NCI-H1417 treated with DMSO at 0.1 percent for 48 hours (cell line): ENCODE results near the gene IL17B.

ENCODE experiments used
- DNase-seq: peaks from one replicate; lab custom pipeline; 2025; lab: John Stamatoyannopoulos, UW

IL17B gene, protein sequence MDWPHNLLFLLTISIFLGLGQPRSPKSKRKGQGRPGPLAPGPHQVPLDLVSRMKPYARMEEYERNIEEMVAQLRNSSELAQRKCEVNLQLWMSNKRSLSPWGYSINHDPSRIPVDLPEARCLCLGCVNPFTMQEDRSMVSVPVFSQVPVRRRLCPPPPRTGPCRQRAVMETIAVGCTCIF

DNA sequence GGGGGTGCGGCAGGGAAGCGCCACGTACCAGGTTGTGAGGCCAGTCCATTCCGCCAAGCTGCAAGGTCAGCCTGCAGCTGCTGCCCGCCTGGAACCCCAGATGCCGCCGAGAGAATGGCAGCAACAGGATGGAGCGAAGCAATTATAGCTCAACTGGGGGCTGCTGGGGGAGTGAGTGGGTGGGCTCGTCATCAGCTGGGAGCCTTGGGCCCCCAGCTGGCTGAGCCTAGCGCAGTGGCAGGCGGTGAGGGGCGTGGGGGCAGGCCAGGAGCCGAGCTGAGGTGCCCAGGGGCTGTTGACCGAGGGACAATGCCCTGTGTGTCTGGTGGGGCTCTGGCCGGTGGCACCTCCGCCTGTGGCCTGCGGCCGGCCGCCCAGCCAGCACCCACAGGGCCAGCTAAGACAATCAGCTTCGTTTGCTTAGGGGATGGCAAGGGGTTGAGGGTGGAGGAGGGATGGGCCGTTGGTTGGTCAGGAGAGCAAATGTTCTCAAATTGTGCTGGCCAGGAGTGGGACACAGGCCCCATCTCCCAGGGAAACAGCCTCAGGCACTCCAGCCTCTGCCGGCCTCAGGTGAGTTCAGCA is at the start of gene IL17B:
Gene IL17B (minus strand): TSS at position 116 of the 585 bp plus-strand sequence. CDS start 67 bp downstream, at position 49.
- no peak for DNase-seq

DNA sequence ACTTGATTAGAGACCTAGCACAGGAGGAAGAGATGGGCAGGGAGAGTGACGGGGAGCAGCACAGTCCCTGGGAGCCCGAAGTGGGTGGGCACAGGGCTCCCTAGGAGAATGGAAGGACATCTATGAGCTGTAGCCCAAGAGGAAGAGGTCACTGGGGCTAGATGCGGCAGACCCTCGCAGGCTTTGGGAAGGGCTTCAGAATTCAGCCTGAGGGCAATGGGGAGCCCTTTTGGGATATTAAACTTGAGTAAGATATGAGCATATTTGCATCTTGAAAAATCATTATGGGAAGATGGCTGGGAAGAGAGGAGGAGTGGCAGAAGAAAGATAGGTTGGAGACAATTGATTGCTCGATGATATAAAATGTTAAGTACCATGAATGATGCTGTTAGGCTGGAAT is 48.9 kb upstream of the IL17B start:
- DNase-seq = no peak

DNA sequence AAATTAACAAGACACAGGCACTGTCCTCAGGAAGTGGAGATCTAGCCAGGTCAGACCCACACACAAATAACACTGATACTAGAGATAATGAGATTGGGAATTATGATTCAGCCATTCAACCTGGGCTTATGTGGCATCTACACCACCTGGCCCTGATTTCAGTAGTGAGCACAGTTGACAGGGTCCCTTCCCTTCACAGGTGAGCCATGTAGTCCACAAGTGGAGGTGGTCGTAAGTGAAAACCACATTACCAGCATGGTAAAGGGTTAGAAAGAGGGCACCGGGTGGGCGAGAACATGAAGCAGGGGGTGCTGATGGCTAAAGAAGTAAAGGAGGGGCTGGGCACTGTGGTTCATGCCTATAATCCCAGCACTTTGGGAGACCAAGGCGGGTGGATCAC is 48.3 kb upstream of the IL17B start:
- DNase-seq = no peak

DNA sequence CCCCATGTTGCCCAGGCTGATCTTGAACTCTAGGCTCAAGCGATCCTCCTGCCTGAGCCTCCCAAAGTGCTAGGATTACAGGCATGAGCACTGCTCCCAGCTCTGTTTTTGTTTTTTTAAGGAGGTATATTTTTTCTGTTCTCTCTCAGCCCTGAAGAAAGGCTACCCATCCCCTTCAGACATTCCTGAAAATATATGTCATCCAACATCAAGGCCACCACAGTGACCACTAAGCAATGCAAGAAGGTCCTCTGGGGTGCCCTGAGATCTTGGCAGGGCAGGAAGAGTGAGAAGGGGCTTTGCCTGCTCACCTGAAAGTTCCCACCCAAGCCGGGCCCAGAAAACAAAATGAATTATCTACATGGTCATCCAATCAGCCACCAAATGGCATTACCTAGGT is 47.8 kb upstream of the IL17B start:
- no peak for DNase-seq

DNA sequence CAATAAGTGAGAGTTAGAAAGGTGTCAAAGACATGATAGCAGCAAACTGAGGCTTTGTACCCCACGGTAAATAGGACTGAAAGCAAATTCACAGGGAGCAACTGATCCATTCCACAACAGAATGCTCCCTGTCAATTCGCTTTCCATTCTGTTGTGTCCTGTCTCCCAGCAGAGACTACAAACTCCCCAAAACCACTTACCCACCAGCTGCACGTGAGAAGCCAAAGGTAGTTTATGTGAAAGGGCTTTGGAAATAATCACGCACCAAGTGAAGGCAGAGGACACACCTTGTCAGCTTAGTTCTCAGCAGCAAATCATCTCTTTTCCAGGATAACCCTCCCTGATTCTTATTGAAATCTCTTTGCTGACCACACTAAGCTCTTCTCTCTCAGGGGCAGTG is 46.6 kb upstream of the IL17B start:
- DNase-seq = no peak

DNA sequence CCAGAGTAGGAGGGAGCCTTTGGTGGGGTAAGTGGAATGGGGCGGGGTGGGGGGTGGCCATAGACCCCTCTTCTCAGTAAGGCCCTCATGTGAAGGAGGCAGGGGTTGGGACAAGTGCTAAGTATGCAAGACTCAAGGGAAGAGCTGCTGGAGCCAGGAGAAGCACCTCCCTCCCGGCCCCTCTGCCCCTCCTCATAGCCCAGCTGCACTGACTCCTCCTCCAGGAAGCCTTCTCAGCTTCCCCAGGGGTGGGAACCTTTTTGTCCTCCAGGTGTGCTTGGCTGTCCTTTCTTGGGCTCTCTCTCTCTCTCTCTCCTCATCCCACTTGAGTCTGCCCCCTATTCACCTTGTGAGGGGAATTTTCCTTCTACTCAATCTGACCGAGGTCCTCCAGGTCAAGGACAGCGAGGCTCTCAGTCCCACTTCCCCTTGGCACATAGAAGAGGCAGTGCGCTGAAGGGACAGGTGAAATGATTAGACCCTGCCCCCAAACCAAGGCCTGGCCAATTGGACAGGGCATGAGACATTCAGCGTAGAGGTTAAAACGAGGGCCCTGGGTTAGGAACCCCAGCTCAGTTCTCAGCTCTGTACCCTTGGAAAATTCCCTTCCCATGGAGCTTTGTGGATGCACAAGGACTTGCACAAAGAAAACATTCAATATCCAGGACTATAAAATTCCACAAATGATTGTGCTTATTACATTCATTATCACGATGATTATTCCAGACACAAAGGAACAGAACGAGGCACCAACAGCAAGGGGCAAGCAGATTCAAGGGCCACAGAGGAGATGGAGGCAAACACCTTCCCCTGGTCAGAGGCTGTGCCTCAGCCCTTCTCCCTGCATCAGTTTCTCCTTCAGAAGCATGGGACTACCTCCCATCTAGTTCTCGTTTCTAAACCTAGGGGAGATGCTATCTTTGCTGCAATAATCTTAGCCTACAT is 45.6 kb upstream of the IL17B start:
- no peak for DNase-seq

DNA sequence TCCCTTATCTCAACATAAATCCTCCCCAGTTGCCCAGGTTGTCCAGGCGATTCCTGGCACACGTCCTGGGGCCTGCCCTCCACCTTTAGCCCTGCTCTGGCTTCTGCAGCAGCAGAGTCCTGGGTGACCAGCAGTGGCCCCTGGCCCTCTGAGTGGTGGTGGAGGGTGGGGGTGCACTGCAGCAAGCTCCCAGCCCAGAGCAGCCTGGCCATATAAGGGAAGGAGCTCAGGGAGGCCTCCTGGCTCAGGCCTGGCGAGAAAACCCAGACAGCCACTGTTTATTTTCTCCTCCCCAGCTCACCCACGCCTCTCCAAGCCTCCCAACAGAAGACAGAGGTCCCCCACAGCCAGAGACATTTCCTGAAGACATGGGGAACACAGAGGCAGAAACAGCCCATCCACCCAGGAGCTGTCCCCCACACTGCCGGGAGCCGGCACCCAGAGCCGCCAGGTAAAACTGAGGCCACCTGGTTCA is 44.7 kb upstream of the IL17B start:
- DNase-seq = no peak

DNA sequence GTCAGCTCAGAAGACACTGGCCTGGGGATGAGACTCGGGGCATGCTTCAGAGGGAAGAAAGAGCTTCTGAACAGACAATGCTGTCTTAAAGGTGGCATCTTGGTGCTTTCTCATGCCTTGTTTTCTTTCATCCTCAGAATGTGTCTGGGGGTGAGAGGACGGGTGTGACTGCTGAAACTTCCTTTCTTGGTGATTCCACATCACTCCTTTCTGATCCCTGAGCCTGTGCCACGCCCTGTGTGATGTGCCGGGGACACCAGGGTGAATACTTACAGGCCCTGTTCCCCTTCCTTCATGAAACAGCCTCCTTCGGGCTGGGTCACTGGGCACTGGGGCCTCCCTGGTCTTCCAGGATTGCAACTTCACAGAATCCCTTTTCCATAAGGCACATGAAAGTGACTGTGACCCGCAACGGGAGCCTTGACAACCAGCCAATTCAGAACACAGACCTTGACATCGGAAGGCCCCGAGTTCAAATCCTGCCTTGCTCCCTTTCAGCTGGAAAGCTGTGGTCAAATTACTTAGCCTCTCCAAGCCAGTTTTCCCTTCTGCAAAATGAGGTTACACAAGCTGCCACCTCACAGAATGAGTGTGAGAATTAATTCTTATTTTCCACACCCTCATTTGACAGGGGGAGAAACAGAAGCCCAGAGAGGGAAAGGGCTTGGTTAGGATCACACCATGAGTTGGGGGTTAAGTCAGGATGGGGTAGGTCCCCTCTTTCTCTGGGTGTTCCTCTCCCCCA is 44.1 kb upstream of the IL17B start:
- DNase-seq = no peak

DNA sequence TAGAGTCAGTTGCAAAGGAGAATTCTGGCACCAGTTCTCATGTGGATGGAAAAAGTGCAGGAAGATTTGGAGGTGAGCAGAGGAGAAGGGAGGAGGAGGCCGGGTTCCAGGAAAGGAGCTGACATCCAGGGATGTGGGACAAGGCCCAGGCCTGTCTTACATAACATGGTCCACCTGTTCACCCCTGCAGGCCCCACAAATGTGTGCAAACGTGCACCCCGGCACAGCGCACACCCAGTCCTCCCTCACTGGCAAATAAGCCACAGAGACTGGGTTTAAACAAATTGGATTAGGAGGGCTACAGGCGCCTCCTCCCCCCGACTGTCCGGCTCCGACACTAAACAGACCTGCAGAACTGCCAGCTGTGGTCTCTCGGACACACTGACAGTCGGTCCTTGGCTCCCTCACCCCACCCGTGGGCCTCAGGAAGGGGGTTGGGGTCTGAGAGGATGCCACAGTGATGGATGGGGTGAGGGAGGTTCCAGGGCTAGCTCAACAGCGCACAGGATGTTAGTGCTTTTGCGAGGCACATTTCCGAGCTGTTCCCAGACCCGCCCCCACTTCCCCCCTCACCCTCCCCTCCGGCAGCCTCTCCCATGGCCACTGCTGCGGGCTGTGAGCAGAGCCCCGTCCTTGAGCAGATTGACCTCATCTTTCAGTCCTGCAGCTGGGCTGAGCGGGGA is 43.4 kb upstream of the IL17B start:
- no peak for DNase-seq

DNA sequence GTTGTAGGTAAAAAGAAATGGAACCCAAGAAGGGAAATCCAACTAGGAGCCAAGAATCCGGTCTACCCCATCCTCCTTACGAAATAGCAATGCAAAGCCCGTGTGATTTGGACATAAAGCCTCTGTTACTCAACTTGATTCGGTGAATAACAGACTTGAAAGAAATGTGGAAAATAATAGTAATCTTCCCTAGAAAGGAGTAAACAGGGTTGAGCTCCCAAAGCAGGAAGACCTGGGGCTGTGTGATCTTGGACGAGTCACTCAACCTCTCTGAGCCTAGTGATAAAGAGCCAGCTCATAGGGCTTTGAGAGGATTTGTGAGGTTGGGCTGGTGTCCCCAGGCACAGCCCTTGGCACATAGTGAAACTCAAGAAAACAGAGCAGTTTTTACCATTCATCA is 42.7 kb upstream of the IL17B start:
- DNase-seq = no peak

DNA sequence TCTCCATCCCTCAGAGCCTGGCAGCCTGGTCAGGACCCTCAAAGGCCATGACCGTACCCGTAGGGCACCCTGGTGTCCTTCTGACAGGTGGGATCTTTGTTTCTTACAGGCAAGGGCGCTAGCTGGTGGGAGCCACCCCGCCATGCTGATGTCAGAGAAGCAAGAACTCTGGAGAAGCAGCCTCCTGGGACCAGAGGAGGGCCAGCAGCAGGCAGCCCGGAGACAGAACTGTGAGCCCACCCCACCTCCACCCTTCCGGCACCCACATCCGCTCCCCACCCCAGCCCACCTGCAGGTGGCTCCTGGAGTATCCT is 42.2 kb upstream of the IL17B start:
- DNase-seq = no peak

DNA sequence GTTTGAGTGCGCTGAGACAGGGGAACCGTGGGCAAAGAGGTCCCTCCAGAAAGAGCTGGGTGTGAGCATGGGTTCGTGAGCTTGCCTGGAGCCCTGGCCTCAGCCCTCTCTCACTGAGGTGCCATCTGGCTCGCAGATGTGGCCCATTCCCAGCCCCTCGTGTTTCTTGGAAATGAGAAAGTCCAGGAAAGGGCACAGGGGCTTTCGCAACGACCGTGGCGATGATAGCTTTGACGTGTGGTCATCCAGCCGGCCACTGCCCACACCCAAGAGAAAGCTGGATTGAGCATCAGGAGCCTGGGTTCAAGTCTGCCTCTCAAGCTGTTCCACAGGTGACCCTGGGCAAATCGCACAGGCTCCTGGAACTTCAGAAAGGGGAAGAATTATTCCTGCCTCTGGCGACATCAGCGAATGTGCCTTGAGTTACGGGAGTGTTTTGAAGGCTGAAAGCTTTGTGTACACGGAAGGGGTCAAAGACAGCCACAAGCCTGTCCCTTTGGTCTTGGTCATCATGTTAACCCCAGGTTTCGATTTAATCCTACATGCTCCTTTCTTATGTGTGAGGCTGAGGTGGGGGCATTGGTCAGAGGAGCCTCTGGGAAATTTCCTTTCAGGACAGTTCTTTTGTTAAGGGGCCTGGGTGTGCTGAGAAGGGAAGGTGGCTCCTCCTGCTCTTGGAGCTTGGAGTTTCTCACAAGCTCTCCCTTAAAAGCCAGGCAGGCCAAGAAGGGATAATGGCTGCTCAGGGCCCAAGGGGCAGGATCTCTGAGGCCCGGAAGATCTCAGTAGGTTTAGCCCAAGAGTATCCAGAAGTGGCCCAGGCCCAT is 41.7 kb upstream of the IL17B start:
- DNase-seq = no peak

DNA sequence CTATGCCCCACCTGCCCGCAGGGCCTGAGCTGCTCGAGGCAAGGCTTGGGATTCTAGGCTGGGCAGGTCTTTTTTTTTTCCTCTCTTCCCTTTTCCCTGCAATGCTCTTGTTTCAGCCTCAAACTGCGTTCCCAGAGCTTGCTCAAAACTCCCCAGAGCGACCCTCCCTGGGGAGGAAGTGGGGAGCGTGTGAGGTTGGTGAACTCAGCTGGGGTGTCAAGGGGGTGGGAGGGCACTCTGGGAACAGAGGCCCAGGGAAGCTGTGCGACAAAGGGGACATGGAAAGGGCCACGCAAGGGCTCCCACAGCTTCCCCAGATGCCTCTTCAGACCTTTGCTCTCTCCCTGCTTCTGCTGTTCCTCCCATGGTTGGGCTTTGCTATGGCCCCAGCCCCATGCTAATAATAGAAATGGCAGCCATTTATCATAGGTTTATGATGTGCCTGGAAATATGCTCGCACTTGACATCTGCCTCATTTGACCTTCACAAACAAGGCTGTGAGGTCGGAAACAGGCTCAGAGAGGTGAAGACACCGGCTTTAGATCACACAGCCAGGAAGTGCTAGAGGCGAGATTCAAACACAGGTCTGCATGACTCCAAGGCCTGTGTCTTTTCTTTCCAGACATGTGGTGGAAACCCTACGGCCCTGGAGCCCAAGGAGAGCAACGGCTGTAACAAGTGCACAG is 40.9 kb upstream of the IL17B start:
- DNase-seq = no peak

DNA sequence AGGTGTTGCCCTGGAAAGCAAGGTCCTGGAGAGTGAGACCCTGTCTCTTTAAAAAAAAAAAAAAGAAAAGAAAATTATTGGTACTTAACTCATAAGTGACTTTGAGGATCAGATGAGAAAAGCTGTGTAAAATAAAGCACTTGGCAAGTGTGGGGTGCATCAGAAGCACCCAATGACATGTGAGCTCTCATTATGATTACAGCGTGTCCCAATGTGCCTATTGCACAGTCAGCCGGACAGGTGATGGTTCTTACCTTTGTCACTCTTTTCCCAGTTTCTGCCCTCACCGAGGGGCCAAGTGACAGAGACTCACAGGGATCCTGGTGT is 40.4 kb upstream of the IL17B start:
- DNase-seq = no peak

DNA sequence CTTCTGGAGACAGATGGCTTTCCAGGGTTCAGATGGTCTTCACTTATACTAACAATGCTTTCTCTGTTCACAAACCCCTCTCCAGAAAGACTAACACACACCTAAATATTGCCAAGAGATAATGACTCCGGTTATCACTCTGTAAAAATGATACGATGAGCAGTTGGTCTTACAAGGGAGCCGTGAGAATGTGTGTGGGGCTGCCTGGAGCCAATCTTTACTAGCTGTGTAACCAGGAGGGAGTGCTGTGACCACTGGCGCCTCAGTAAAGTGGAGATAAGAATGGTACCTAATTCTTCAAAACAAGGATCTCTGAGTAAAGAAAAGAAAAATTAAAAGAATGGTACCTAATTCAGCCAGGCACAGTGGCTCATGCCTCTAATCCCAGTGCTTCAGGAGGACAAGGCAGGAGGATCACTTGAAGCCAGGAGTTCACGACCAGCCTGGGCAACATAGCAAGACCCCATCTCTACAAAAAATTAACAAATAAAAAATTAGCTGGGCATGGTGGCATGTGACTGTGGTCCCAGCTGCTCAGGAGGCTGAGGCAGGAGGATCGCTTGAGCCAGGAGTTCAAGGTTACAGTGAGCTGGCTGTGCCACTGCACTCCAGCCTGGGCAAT is 39.9 kb upstream of the IL17B start:
- no peak for DNase-seq

DNA sequence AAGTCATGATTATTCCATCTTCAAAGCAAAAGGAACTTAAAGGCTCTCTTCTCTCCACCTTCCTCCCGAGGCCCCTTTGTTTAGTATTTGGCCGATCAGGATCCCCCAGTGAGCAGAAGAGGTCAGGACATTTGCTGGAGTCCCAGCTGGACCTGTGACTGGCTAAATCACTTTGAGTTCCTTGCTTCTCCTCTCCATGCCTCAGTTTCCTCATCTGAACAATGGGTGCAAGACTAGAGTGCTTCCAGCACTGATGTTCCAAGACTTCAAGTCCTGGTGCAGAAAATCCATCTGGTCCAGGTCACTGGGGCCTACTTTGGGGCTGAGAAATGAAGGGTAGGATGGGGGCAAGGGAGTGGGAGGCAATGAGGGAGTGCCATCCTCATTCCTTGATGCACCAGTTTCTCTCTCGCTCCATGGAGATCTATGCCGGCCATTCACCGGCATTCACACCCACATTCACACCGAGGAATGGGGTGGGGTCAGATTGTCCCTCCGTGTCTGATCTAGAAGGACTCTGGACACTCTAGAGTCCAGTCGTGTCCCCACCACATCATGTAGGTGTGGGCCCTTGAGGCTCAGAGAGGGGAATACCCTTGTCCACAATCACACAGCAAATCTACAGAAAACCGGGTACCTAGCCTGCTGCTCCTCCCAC is 38.7 kb upstream of the IL17B start:
- no peak for DNase-seq

DNA sequence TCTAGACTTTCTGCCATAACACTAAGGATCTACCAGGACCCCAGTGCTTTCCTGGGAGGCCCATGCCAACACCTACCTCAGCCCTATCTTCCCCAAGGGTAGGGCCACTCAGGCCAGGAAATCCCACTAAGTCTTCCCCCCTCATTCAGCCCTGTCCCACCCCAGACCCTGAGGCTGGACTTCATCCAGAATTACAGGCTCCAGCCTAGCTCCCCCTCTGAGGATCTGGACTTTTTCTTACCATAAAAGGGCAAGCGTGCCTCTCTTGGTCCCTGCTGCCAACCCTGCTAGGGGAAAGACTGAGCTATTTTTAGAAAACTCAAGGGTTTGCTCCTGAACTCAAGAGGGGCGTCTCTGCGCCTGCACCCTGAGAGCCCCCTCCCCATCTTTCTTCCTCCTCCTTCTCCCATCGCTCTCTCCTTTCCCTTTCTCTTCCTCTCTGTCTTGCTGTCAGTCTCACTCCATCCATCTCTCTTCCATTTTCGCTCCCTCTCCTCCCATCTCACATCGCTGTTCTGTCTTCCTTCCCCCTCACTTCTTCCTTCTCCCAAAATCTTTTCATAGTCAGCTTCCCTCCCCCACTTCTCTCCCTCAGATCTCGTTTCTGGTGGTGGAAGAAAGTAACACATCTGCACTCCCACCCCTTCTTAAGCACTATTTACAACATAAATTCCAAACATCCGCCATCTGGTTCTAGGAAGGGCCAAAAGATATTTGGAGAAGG is 38.1 kb upstream of the IL17B start:
- no peak for DNase-seq

DNA sequence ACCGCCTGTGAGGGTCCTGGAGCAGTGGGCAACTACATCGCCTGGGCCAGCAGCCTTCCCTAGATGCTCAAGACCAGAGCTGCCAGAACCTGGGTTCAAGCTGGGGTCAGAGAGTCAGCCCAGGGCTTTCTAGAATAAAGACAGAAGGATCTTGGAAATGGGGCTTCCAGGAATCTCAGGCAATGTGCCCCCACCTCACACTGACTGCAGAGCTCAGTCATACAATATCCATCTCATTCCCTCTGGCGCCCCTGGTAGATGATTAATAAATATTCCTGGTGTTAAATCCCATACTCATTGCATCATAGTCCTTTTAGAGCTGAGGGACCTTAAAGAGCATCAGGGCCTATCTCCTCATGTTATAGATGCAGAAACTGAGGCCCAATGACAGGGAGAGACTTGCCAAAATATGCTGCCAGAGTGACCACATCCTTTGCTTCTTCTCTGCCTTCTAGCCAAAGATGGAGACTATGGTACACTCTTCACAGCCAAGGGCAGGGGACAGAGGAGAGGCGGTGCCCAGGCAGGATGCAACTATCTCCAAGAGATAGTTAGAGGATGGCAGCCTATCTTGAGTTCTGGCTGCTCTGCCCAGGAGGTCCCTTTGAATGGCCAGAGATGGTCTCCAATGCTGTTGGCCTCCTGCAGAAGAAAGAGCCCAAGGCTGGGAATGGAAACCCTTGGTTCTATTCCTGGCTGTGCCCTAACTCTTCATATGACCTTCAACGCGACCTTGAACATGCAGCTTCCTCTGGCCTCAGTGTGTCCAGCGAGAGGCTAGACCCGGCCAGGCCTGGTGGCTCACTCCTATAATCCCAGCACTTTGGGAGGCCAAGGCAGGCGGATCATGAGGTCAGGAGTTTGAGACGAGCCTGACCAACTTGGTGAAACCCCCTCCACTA is 36.2 kb upstream of the IL17B start:
- no peak for DNase-seq
